HG02938 (cell line): ENCODE measurements around the gene SLC5A11.
"Not testable (repeated sequence)": the region's sequence is repeated elsewhere in the genome, so short reads cannot be mapped to it uniquely, and the experiment has no call there.

Source experiments
- ATAC-seq: cut with Tn5 transposase; IDR thresholded peaks from one replicate; pipeline ENCODE4 v1.9.1; 2021; ENCODE audit warnings: mild to moderate bottlenecking, moderate library complexity; ENCODE audit not compliant: unreplicated experiment

Gene SLC5A11

GRCh38 chr16:24845726-24846547 lies at the start of gene SLC5A11:
SLC5A11 (plus strand) TSS chr16:24845963; CDS start chr16:24858644, 12,681 bp downstream.
- no peak for ATAC-seq

- no peak for ATAC-seq
Measured at GRCh38 chr16:24800586-24800985, 45.2 kb upstream of the SLC5A11 start.

- no peak for ATAC-seq
Measured at GRCh38 chr16:24801761-24802302, 43.9 kb upstream of the SLC5A11 start.

- no peak for ATAC-seq
Measured at GRCh38 chr16:24805484-24805883, 40.3 kb upstream of the SLC5A11 start.

- ATAC-seq = no peak
Measured at GRCh38 chr16:24807301-24807700, 38.5 kb upstream of the SLC5A11 start.

- ATAC-seq = no peak
Measured at GRCh38 chr16:24810951-24811843, 34.6 kb upstream of the SLC5A11 start.

- ATAC-seq = not testable (repeated sequence)
Measured at GRCh38 chr16:24812813-24813212, 33.0 kb upstream of the SLC5A11 start.

- no peak for ATAC-seq
Measured at GRCh38 chr16:24815021-24815420, 30.7 kb upstream of the SLC5A11 start.

GRCh38 chr16:24816688-24817087 lies 29.1 kb upstream of the SLC5A11 start:
- ATAC-seq = no peak

- no peak for ATAC-seq
Measured at GRCh38 chr16:24819462-24820040, 26.2 kb upstream of the SLC5A11 start.

- ATAC-seq = no peak
Measured at GRCh38 chr16:24820522-24820921, 25.2 kb upstream of the SLC5A11 start.

GRCh38 chr16:24821129-24821528 lies 24.6 kb upstream of the SLC5A11 start:
- ATAC-seq = no peak

GRCh38 chr16:24822542-24822941 lies 23.2 kb upstream of the SLC5A11 start:
- ATAC-seq = no peak

- no peak for ATAC-seq
Measured at GRCh38 chr16:24822974-24823373, 22.8 kb upstream of the SLC5A11 start.

GRCh38 chr16:24825696-24826095 lies 20.1 kb upstream of the SLC5A11 start:
- no peak for ATAC-seq

GRCh38 chr16:24826096-24826690 lies 19.6 kb upstream of the SLC5A11 start:
- ATAC-seq = no peak

GRCh38 chr16:24826817-24827566 lies 18.8 kb upstream of the SLC5A11 start:
- no peak for ATAC-seq

- ATAC-seq = no peak
Measured at GRCh38 chr16:24829153-24829552, 16.6 kb upstream of the SLC5A11 start.

- no peak for ATAC-seq
Measured at GRCh38 chr16:24833352-24833751, 12.4 kb upstream of the SLC5A11 start.
